Endometrium (tissue), 2 donors: ENCODE measurements around the gene PAX7.
"Not testable (repeated sequence)": the region's sequence is repeated elsewhere in the genome, so short reads cannot be mapped to it uniquely, and the experiment has no call there.

Experiments
- FAIRE-seq: peaks from 2 replicates; lab custom pipeline; 2012; peaks lifted over from hg19 to GRCh38; lab: Jason Lieb, UNC
- donor health status: control.
- donor health status: control.

Gene PAX7

DNA sequence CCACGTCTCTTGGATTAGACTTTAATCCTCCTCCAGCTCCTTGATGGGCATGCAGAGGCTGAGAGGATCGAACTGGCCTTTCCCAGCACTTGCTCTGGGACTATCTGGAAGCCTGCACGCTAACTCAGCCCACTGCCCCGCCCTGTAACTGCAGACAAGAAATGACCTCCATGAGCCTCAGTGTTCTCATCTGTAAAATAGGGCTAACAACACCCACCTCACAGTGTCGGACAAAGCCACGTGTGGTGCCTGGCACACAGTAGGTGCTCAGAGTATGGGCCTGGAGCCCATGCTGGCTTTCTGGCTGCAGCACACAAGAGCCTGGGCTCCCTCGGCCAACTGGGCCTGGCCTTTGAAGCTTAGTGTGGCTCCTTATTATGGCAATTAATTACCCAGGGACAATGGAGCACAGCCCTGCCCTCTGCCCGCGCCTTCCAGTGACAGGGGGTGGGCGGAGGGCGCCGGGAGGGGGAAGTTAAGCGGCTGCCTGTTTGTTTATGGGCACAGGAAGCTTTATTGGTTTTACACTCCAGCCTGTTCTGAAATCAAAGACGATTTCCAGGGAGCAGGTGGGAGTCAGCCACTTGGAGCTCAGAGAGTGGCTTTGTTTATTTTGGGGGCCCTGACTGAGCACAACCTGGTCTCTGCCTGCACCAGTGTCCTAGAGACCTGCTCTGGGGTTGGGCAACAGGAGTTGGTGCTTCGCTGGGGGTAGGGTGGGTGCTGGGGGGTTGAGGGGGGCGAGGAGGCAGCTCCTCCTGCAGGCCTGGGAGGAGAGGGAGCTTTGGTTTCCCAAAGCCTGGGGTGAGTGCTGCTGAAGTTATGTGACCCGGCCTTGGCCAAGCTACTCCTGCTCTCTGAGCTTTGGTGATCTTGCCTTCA, 31.0 kb downstream of the PAX7 start:
- FAIRE-seq, result no peak

DNA sequence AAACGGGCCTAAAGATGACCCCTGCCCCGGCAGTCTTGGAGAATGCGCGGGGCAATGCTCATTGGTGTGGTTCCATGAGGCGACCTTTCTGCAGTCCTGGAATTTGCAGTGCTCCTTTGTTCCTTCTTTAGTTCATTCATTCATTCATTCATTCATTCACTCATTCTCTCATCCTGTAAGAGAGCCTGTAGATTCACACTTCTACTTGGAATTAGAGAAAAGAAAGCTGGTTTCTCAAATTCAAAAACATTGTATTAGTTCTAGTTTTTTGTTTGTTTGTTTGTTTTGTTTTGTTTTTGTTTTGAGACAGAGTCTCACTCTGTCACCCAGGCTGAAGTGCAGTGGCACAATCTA, 31.6 kb downstream of the PAX7 start:
- no peak for FAIRE-seq

GRCh38 chr1:18666317-18666920, 35.8 kb downstream of the PAX7 start:
- FAIRE-seq, result no peak

- no peak for FAIRE-seq
Measured at GRCh38 chr1:18667333-18667732, 36.7 kb downstream of the PAX7 start.

- no peak for FAIRE-seq
Measured at GRCh38 chr1:18668046-18668445, 37.4 kb downstream of the PAX7 start.

DNA sequence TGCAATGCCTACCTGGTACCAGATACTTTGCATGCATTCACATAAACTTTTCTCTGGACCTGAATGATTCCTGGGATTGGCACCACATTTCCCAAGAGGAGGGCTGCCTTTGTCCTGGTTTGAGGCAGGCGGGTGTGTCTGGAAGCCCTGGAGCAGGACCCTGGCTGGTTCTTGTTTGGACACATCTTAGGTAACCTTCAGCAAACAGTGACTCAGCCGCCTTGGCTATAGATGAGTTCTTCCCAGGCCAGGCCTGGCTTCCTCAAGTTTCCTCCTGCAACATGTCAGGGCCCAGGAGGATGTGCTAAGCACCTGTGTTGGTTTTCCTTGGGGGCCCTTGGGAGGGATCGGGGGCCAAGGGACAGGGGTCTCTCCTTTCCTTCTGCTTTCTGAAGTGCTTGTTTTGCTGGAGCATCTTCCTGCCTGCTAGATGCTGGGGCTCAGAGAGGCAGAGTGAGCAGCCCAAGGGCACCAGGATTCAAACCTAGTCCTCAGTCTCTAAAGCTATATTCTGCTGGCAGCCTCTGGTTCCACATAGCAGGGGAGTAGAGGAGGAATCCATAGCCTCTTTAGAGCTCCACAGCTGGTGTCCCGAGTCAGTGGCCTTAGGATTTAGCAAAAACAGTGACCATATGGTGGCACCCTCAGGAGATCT, 38.2 kb downstream of the PAX7 start:
- no peak for FAIRE-seq

DNA sequence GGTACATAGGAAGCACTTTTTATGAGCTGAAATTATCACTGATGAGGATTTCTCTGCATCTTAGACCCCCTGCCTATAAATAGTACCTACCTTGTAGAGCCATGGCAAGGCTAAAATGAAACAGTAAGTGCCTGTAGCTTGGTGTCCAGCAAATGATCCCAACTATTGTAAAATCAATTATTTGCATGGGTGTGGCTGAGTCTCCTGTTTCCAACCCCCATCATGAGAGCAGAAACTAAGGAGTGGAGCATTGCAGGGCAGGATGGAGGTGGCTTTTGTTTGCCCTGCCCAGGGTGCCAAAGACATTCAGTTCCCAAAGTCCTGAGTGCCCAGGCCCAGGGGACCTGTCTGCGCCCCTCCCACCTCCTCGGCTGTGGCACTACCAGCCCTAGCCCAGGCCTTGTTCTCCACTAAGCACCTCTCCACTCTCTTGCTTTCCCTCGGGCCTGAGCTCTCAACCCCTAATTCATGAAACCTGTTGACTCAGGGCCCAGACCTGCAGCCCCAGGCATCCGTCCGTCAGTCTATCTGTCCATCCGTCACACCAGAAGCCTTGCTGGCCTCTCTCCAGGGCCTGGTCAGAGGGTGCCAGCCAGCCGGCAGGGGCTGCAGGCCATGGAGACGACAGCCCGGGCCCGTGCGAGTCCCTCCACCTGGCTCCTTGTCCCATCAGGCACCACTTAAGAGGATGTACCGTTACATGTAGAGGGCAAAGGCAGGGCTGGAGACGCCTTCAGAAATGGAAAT, 39.6 kb downstream of the PAX7 start:
- no peak for FAIRE-seq

DNA sequence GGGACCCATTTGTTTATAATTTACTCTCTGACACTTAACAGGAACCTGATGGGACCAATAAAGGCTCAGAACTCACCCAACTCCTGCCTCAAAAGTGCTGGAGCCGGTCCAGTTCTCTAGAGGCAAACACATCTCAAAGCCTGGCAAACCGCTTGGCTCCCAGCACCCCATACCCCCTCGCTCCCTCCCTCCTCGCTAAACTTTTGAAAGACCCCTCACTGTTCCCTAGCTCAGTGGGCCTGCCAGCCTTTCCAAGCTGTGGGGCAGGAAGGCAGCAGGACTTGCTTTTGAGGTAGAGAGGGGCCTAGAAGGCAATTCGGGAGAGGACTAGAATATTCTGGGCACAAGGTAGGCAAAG, 40.2 kb downstream of the PAX7 start:
- no peak for FAIRE-seq

DNA sequence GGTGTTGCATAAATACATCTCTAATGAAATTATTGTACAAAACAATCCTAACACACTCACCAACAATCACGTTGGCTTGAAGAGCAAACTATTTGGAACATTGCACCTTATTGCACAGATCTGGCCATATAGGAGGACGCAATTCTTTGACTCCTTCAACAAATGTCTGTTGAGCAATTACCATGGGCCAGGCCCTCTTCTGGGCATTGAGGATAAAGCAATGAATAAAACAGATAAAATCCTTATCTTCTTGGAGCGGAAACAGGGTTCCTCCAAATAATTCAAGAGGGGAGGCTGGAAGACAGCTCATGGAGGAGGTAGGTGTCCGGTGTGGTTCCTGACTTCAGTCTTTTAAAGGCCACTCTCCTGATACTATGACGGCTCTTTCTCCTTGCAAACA, 43.3 kb downstream of the PAX7 start:
- FAIRE-seq, result no peak

GRCh38 chr1:18676332-18676781, 45.7 kb downstream of the PAX7 start:
- no peak for FAIRE-seq

DNA sequence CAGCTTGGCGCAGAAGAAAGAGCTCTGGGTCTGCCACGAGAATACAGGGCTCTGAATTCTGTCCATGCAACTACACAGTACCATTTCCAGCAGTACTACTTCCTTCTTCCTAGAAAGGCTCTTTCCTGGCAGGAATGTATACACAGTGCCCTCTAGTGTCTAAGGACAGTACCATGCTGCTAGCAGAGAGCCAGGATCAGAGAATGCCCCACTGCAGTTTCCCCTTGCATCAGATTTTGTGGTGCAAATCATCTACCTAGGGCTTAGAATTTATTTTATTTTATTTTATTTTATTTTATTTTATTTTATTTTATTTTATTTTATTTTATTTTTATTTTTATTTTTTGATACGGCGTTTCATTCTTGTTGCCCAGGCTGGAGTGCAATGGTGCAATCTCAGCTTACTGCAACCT, 50.8 kb downstream of the PAX7 start:
- FAIRE-seq, result no peak

DNA sequence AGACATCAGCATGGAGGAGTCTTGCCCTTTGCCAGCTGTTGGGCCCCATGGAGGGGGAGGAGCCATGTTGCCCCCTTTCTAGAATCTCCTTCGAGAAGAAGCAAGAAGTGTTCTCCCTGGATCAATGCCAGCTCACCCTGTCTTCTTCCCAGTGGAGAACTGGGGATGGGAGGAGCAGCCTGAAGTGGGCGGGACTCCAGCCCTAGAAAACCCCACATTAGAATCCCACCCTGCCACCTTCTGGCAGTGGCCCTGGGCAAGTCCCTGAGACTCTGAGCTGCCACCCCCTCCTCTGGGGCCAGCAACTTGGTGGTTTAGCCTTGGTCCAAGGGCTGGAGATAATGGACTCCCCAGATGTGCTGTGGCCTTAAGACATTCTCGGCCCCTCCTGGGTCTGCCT, 51.7 kb downstream of the PAX7 start:
- FAIRE-seq, result no peak

DNA sequence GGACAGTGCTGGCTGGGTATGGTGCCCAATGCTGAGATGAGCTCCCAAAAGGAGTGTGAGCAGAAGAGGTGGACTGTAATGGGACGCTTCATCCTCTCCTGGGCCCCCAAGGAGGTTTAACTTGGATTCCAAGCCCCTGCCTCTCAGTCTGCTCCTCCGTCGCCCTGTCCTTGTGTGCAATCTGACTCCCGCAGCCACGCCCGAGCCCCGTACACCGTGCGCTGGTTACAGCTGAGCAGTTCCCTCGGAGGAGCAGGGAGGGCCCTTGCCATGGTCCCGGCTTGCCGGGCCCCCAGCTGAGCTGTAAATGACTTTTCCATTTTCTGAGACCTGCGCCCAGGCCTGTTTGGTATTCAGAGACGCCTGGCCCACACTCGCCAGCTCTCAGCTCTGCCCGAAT, 53.7 kb downstream of the PAX7 start:
- FAIRE-seq, result no peak

DNA sequence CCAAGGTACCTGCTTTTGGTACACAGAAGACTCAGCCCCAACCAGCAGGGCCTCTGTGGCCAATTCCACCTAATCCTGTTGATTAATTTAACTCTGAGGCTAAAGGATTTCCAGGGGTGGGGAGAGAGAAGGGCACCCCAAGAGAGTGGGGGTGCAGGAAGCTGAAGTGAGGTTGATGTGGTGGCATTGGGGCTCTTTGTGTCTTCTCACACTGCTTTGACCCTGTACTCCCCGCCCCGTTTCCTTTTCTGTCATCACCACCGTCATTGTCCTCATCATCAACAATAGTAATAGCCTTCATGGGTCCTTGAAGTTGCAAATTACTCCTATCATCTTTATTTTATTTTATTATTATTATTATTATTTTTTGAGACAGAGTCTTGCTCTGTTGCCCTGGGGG, 55.9 kb downstream of the PAX7 start:
- FAIRE-seq, result no peak

- no peak for FAIRE-seq
Measured at GRCh38 chr1:18687273-18687672, 56.6 kb downstream of the PAX7 start.

GRCh38 chr1:18691648-18692047, 61.0 kb downstream of the PAX7 start:
- no peak for FAIRE-seq

- no peak for FAIRE-seq
Measured at GRCh38 chr1:18693256-18694098, 62.8 kb downstream of the PAX7 start.

DNA sequence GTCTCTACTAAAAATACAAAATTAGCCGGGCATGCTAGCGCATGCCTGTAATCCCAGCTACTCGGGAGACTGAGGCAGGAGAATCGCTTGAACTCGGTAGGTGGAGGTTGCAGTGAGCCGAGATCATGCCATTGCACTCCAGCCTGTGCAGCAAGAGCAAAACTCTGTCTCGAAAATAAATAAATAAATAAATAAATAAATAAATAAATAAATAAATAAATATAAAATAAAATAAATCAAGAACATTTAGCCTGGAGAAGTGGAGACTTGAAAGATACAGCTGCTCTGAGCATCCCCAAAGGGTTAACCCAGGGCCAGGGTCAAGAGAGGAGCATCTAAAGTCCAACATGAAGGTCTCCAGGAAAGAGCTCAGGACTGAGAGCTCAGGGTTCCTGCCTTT, 63.6 kb downstream of the PAX7 start:
- not testable (repeated sequence) for FAIRE-seq

DNA sequence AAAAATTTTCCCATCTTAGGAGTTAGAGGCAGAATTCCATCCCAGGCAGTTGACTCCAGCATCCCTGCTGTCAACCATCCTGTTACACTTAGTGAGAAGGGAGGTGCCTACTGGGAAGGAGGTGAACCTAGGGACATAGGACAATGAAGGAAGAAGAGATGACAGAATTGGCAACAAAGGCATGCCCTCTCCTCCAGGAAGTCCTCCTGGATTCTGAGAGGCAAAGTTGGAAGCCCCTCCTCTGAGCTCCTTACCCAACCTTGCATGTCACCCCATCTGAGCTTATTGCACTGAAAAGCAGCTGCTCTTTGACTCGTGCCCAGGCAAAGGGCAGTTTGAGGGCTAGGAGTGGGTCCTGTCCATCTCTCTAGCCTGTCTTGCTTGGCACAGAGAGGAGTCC, 66.9 kb downstream of the PAX7 start:
- FAIRE-seq, result no peak

DNA sequence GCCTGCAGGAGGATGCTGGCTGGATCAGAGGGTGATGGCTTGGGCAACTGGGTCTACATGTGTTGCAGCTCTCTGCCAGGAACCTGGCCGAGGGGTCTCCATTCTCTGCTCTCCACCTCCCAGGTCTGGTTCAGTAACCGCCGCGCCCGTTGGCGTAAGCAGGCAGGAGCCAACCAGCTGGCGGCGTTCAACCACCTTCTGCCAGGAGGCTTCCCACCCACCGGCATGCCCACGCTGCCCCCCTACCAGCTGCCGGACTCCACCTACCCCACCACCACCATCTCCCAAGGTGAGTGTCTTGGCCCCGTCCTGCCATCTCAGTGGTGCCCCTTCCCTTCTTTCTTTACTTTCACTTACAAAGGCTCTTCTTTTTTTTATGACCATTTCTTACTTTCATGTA, 69.9 kb downstream of the PAX7 start:
- FAIRE-seq, result no peak

- no peak for FAIRE-seq
Measured at GRCh38 chr1:18701183-18701582, 70.5 kb downstream of the PAX7 start.
